Loucy (cell line): ENCODE data around the gene SERPINI2.

Experiments used
- H2AFZ ChIP-seq: fragments of 200-600 bp; sonication (generic); 2 replicates; pipeline ENCODE4 v1.6.0; 2016; ENCODE audit warnings: antibody characterized with exemption, mild to moderate bottlenecking, low read length, moderate library complexity
- H3F3A ChIP-seq: fragments of 200-600 bp; 2 replicates; pipeline ENCODE4 v1.6.0; 2016; ENCODE audit warnings: antibody characterized with exemption, low read depth, mild to moderate bottlenecking
- H3K27me3 ChIP-seq: fragments of 200-600 bp; sonication (generic); 2 replicates; pipeline ENCODE4 v1.6.1; 2014; ENCODE audit warnings: low read length, mild to moderate bottlenecking; ENCODE audit not compliant: insufficient read depth, poor library complexity, severe bottlenecking
- H3K36me3 ChIP-seq: fragments of 200-600 bp; sonication (generic); 2 replicates; pipeline ENCODE4 v1.6.1; 2016; ENCODE audit warnings: low read length; ENCODE audit not compliant: insufficient read depth
- H3K4me1 ChIP-seq: fragments of 200-600 bp; sonication (generic); 2 replicates; pipeline ENCODE4 v1.5.1; 2014; ENCODE audit warnings: low read length, mild to moderate bottlenecking; ENCODE audit not compliant: insufficient read depth, poor library complexity, severe bottlenecking
- H3K4me2 ChIP-seq: fragments of 200-600 bp; sonication (generic); 2 replicates; pipeline ENCODE4 v1.6.0; 2014; ENCODE audit warnings: antibody characterized with exemption, low read length, low read depth, mild to moderate bottlenecking; ENCODE audit not compliant: poor library complexity, severe bottlenecking
- H3K4me3 ChIP-seq: fragments of 200-600 bp; sonication (generic); 2 replicates; pipeline ENCODE4 v1.5.1; 2014; ENCODE audit warnings: low read length, mild to moderate bottlenecking, mixed read lengths; ENCODE audit not compliant: poor library complexity, severe bottlenecking
- H3K79me2 ChIP-seq: fragments of 200-600 bp; sonication (generic); 2 replicates; pipeline ENCODE4 v1.6.1; 2014; ENCODE audit warnings: low read length; ENCODE audit not compliant: insufficient read depth
- H3K9ac ChIP-seq: fragments of 200-600 bp; sonication (generic); 2 replicates; pipeline ENCODE4 v1.6.0; 2014; ENCODE audit warnings: mild to moderate bottlenecking, low read depth, low read length, moderate library complexity; ENCODE audit not compliant: poor library complexity, severe bottlenecking
- H3K9me2 ChIP-seq: fragments of 200-600 bp; sonication (generic); replicated peaks from 2 replicates; pipeline ENCODE4 v1.6.1; 2016; ENCODE audit warnings: low read depth, low read length, mixed read lengths
- H3K9me3 ChIP-seq: fragments of 200-600 bp; sonication (generic); 2 replicates; pipeline ENCODE4 v1.6.1; 2014; ENCODE audit warnings: mild to moderate bottlenecking, antibody characterized with exemption, low read length, low read depth; ENCODE audit not compliant: insufficient read depth
- H4K20me1 ChIP-seq: fragments of 200-600 bp; sonication (generic); 2 replicates; pipeline ENCODE4 v1.6.0; 2014; ENCODE audit warnings: antibody characterized with exemption, low read length, mild to moderate bottlenecking; ENCODE audit not compliant: insufficient read depth, poor library complexity, severe bottlenecking
- EZH2phosphoT487 ChIP-seq: fragments of 200-600 bp; IDR thresholded peaks from 2 replicates; pipeline ENCODE4 v1.6.1; 2018; ENCODE audit warnings: antibody characterized with exemption, mild to moderate bottlenecking, moderate library complexity, borderline replicate concordance
- TF ChIP-seq, protein P1 (sequence below): fragments of 200-600 bp; sonication (generic); conservative IDR thresholded peaks from 2 replicates; pipeline ENCODE4 v1.5.1; 2014; ENCODE audit warnings: mild to moderate bottlenecking, antibody characterized with exemption, low read length

Gene SERPINI2

DNA sequence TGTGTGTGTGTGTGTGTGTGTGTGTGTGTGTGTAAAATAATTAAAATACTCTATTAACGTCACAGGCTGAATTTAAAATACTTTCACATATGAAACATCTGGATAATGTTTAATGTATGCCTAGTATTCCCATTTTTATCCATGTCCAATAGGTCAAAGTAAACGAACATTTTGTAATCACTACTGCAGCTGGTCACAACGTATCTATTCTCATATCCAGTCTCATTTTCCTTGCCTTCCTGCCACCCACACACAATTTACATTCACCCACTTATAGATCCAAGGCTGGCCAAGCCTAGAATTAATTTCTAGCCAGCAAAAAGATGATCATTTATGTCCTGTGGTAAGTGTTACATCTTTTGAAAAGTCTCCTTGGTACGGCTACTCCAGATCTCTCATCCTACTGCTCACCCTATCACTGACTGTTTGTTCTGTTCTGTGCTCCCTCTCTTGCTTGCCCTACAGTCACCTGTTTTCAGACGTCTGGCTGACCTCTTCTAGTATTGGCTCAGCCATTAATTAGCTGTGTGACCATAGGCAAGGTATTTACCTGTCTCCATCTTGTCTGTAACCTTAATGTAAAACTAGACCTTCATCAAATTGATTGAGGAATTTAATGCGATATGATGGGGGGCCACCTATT is 17.6 kb downstream of the SERPINI2 start:
- Histone ChIP-seq H3K4me3 (no peak overlapping the region), H3K79me2 (no peaks in the 10 kb centered on the region), H3K9me3 (no peaks in the 10 kb centered on the region), H3K4me2 (no peak overlapping the region), H3K9me2 (no peaks in the 10 kb centered on the region), H4K20me1 (no peaks in the 10 kb centered on the region), H3F3A (no peaks in the 10 kb centered on the region), H3K36me3 (no peaks in the 10 kb centered on the region), H3K9ac (no peak overlapping the region), H2AFZ (no peak overlapping the region), H3K4me1 (no peaks in the 10 kb centered on the region), H3K27me3 (no peaks in the 10 kb centered on the region)
- TF ChIP-seq, protein P1, sequence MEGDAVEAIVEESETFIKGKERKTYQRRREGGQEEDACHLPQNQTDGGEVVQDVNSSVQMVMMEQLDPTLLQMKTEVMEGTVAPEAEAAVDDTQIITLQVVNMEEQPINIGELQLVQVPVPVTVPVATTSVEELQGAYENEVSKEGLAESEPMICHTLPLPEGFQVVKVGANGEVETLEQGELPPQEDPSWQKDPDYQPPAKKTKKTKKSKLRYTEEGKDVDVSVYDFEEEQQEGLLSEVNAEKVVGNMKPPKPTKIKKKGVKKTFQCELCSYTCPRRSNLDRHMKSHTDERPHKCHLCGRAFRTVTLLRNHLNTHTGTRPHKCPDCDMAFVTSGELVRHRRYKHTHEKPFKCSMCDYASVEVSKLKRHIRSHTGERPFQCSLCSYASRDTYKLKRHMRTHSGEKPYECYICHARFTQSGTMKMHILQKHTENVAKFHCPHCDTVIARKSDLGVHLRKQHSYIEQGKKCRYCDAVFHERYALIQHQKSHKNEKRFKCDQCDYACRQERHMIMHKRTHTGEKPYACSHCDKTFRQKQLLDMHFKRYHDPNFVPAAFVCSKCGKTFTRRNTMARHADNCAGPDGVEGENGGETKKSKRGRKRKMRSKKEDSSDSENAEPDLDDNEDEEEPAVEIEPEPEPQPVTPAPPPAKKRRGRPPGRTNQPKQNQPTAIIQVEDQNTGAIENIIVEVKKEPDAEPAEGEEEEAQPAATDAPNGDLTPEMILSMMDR: no peak
- no peak for TF ChIP-seq EZH2phosphoT487

DNA sequence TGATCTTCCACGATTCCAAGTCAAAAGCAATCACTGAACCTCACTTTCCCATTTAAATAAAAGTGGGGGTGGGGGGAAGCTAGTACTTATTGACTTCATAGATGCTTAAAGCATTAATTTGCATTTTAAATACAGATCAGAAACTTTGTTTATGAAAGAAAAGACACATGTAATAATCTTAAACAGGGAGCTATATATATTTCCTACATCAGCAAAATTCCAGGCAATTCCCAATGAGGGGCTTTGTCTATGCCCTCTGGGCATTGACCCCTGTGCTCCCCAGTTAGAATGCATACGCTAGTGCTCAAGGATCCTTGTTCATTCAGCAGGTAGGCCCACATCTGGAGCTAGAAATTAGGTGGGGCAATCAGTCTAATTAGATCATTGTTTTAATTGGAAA is 20.0 kb downstream of the SERPINI2 start:
- Histone ChIP-seq H3K4me2 (no peak overlapping the region), H2AFZ (no peak overlapping the region), H3K4me3 (no peak overlapping the region), H3K4me1 (no peaks in the 10 kb centered on the region), H3K9me2 (no peaks in the 10 kb centered on the region), H3K9ac (no peak overlapping the region), H3K9me3 (no peaks in the 10 kb centered on the region), H3K36me3 (no peaks in the 10 kb centered on the region), H4K20me1 (no peaks in the 10 kb centered on the region), H3F3A (no peaks in the 10 kb centered on the region), H3K27me3 (no peaks in the 10 kb centered on the region), H3K79me2 (no peaks in the 10 kb centered on the region)
- TF ChIP-seq EZH2phosphoT487: no peak
- TF ChIP-seq, protein P1: no peak

- Histone ChIP-seq H3F3A (no peaks in the 10 kb centered on the region), H4K20me1 (no peaks in the 10 kb centered on the region), H3K4me1 (no peaks in the 10 kb centered on the region), H3K4me2 (no peak overlapping the region), H3K4me3 (no peak overlapping the region), H3K9me2 (no peaks in the 10 kb centered on the region), H2AFZ (no peak overlapping the region), H3K9me3 (no peaks in the 10 kb centered on the region), H3K79me2 (no peaks in the 10 kb centered on the region), H3K27me3 (no peaks in the 10 kb centered on the region), H3K9ac (no peak overlapping the region), H3K36me3 (no peaks in the 10 kb centered on the region)
- no peak for TF ChIP-seq EZH2phosphoT487
- TF ChIP-seq, protein P1: no peak
Observed at GRCh38 chr3:167451282-167451681, 22.6 kb downstream of the SERPINI2 start.
